ENCODE data around the gene TARBP1.

DNA sequence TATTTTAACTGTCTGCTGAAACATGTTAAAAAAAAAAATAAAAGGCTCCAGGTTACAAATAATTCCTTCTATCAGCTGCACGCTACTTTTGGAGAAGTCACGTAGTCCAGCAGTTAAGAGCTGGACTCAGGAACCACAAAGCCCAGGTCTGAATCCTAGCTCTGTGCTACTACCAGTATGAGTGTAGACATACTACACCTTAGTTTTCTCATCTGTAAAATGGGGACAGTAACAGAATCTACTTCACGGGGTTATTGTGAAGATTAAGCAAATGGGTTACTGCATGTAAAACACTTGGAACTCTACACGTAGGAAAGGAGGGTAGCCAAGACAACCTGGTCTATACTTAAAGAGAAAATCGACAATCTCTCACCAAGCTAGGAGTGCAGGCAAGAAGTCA is 48.3 kb downstream of the TARBP1 start:
- TF ChIP-seq, protein P1, sequence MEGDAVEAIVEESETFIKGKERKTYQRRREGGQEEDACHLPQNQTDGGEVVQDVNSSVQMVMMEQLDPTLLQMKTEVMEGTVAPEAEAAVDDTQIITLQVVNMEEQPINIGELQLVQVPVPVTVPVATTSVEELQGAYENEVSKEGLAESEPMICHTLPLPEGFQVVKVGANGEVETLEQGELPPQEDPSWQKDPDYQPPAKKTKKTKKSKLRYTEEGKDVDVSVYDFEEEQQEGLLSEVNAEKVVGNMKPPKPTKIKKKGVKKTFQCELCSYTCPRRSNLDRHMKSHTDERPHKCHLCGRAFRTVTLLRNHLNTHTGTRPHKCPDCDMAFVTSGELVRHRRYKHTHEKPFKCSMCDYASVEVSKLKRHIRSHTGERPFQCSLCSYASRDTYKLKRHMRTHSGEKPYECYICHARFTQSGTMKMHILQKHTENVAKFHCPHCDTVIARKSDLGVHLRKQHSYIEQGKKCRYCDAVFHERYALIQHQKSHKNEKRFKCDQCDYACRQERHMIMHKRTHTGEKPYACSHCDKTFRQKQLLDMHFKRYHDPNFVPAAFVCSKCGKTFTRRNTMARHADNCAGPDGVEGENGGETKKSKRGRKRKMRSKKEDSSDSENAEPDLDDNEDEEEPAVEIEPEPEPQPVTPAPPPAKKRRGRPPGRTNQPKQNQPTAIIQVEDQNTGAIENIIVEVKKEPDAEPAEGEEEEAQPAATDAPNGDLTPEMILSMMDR (IDR thresholded peaks at IDR 0.05) = no peak
- no peak for TF ChIP-seq EZH2 (IDR thresholded peaks at IDR 0.05; ENCODE audit: borderline replicate concordance, insufficient read depth, low read depth, low read length, poor library complexity, severe bottlenecking)
